Ascending aorta (tissue), 2 donors: Measurements from ENCODE around the gene MIX23. TPM values are rescaled to one million over a fixed set of nuclear protein-coding genes. Genes with fewer than 3 reads are reported as not detected.

ENCODE experiments used
- DNase-seq, 2 donors: peaks; one replicate each; pipeline ENCODE4 v3.0.0-alpha.2; 2019; ENCODE audit warnings: low spot score in 2 of 2
- H3K27ac ChIP-seq, 2 donors: fragments of 200-600 bp; sonication (generic); one replicate each; pipeline ENCODE4 v1.5.1; 2016 to 2017; ENCODE audit warnings: mild to moderate bottlenecking in 1 of 2
- H3K27me3 ChIP-seq: fragments of 200-600 bp; sonication (generic); one replicate; pipeline ENCODE4 v1.5.1; 2017
- H3K36me3 ChIP-seq, 2 donors: fragments of 200-600 bp; sonication (generic); one replicate each; pipeline ENCODE4 v1.5.1; 2016
- H3K4me1 ChIP-seq, 2 donors: fragments of 200-600 bp; sonication (generic); one replicate each; pipeline ENCODE4 v1.5.1; 2016 to 2017; ENCODE audit warnings: mild to moderate bottlenecking in 1 of 2
- H3K4me3 ChIP-seq, 2 donors: fragments of 200-600 bp; sonication (generic); one replicate each; pipeline ENCODE4 v1.5.1; 2016 to 2017; ENCODE audit warnings: mild to moderate bottlenecking in 1 of 2
- H3K9me3 ChIP-seq, 2 donors: fragments of 200-600 bp; sonication (generic); one replicate each; pipeline ENCODE4 v1.5.1; 2016
- intact Hi-C: fragments of 100-400 bp; cut with DNase I; formaldehyde crosslinking; loops from one replicate; pipeline ENCODE4 v1.15.1; 2023
- total RNA-seq: library from RNA; depleted of rRNA; stranded (reverse); fragments of >200 nt; gene quantifications from one replicate; pipeline ENCODE4 v1.1.0, GENCODE V29; 2016
- TF ChIP-seq, protein P1 (sequence below), 3 experiments: fragments of 200-600 bp in 2 of 3; fragments of 450-650 bp in 1 of 3; sonication (generic) in 2 of 3; IDR thresholded peaks; one replicate each; pipeline ENCODE4 v1.5.1; 2016 to 2019; ENCODE audit warnings: antibody characterized with exemption in 3 of 3, mild to moderate bottlenecking in 1 of 3, moderate library complexity in 1 of 3

MIX23 gene
- not detected for total RNA-seq

DNA sequence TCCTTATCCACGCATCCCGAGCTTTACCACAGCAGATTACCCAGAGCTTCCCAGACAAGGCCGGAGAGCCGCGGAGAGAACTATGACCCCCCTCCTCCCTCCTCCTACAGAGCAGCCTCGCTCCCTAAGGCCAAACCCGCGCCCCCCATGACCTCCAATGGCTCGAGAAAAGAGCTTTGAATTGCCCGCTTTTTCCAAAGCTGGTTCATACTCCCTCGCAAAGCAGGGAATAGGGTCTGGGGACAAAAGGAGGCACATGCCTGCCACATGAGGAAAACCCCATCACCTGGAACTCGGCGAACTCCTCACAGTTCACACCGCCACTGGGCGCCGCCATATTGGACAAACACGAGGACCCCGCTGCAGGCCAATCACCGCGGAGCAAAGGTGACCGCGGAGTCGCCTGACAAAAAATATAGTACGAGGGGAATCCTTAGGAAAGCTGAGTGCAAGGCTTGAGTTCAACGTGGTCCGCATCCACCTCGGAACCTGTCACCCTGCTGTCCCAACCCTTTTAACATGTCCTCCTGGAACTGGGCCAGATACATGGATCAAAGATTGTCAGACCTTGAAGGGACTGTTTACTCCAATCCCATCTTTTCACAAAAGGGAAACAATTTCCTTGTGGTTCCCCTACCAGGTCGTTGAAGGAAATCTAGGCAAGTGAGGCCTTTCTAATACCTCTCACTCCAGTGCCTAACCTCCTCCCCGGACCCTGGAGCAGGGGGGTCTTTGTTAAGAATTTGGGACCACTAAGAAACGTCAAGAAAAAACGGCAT is at the start of gene MIX23:
Gene MIX23, minus strand, starts transcription at position 344 of the 779 bp plus-strand sequence. Its CDS starts 7 bp downstream, at position 337.
- Histone ChIP-seq H3K36me3 (no peaks in the 10 kb centered on the region), H3K27me3 (no peaks in the 10 kb centered on the region), H3K4me3 (peak within 1 kb of the TSS; percentile 73 to 76), H3K4me1 (peaks cover 0 to 6% of the 10 kb centered on the region in 2 donors), H3K9me3 (no peaks in the 10 kb centered on the region), H3K27ac (peak within 1 kb of the TSS; percentile 82 to 90)
- intact Hi-C loops = loop anchor here (10.0 kb wide), 3 partner anchors 132 to 838 kb away; partner anchors contain the start of genes KPNA1 and POLQ
- peak; percentile 49 to 90 for DNase-seq
- TF ChIP-seq, protein P1, sequence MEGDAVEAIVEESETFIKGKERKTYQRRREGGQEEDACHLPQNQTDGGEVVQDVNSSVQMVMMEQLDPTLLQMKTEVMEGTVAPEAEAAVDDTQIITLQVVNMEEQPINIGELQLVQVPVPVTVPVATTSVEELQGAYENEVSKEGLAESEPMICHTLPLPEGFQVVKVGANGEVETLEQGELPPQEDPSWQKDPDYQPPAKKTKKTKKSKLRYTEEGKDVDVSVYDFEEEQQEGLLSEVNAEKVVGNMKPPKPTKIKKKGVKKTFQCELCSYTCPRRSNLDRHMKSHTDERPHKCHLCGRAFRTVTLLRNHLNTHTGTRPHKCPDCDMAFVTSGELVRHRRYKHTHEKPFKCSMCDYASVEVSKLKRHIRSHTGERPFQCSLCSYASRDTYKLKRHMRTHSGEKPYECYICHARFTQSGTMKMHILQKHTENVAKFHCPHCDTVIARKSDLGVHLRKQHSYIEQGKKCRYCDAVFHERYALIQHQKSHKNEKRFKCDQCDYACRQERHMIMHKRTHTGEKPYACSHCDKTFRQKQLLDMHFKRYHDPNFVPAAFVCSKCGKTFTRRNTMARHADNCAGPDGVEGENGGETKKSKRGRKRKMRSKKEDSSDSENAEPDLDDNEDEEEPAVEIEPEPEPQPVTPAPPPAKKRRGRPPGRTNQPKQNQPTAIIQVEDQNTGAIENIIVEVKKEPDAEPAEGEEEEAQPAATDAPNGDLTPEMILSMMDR (IDR thresholded peaks at IDR 0.05) = no peak

DNA sequence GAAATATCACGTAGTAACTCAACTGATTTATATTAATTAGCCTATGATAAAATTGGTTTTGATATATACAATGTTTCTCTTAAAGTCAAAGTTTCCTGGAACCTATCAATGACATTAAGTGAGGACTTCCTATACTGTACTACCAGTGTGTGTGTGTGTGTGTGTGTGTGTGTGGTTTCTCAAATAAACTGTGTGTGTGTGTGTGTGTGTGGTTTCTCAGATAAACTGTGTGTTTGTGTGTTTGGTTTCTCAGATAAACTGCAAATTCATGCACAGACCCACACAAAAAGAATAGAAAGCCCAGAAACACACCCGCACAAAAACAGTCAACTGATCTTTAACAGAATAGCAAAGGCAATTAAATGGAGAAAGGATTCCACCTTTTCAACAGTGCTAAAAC is 47.3 kb upstream of the MIX23 start:
- no peak overlapping the region for H3K4me3 ChIP-seq
- TF ChIP-seq, protein P1 (IDR thresholded peaks at IDR 0.05) = no peak
- intact Hi-C loops = no loop called here
- H3K27ac ChIP-seq = no peak overlapping the region
- DNase-seq = no peak
- no peaks in the 10 kb centered on the region for H3K9me3 ChIP-seq
- no peaks in the 10 kb centered on the region for H3K27me3 ChIP-seq
- H3K36me3 ChIP-seq = peaks cover 37 to 71% of the 10 kb centered on the region in 2 donors
- no peaks in the 10 kb centered on the region for H3K4me1 ChIP-seq

DNA sequence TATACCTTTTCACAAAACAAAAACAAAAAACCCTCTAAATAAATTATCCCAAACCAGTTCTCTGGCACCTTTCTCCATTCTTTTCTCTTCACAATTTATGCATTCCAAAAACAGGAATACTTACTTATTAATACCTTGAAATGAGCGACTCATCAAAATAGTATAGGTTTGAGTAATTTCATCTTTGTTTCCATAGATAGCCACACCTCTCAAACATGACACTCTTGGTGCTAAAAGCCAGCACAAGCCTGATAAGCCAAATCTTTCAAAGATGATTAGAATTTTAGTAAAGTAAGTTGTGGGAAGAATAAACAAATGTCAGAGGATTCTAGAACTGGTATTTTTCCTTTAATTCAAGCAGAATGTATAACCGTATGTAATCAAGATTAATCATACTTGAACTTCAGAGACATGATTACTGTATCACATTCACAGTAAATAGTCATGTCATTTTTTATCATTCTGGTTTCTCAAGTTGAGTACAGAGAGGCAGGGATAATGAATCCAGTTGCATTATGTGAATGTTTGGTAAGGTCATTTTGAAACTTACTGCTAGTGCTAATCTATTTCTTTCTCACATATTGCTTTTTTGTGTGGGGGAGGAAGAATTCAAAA is 44.9 kb upstream of the MIX23 start:
- peaks cover 38 to 84% of the 10 kb centered on the region in 2 donors for H3K36me3 ChIP-seq
- DNase-seq = no peak

DNA sequence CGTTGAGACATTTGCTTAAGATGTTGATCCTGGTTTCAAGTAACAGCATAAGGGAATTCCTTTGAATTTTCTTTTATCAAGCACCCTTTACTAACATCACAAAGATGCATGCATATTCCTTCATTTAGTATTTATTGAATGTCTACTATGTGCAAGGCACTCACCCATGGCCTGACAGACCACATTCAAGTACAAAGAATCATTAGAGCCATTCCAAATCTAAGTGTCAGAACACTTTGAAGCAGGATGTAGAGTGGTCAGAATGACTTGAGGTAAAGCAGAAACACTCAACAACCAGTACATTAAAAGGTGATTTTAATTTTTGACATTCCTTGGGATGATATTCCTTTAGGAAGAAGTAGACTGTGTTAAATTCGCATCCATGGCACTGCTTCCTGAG is 38.8 kb upstream of the MIX23 start:
- H3K36me3 ChIP-seq = peaks cover 25 to 44% of the 10 kb centered on the region in 2 donors

More for the DNA sequence above, 44.9 kb upstream of the MIX23 start:
- no peak overlapping the region for H3K27ac ChIP-seq
- H3K27me3 ChIP-seq = no peaks in the 10 kb centered on the region
- intact Hi-C loops = no loop called here
- TF ChIP-seq, protein P1 (IDR thresholded peaks at IDR 0.05) = no peak
- no peak overlapping the region for H3K4me3 ChIP-seq
- no peaks in the 10 kb centered on the region for H3K4me1 ChIP-seq
- no peaks in the 10 kb centered on the region for H3K9me3 ChIP-seq

DNA sequence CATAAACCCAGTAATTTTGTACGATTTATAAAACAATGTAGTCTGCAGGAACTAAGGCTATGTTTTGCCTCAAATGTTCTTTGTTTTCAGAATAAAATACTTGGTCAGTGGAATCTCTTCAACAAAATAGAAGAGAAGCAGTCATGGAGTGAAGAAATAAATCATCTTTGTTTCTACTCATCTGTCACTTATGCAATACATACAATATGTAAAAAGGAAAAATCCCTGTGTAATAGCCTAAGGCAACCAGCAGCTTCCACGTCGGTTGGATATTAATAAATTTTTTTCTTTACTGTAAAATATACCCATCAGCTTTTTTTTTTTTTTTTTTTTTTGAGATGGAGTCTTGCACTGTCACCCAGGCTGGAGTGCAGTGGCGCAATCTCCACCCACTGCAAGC is 38.1 kb upstream of the MIX23 start:
- no peak for DNase-seq
- H3K36me3 ChIP-seq = peaks cover 18 to 37% of the 10 kb centered on the region in 2 donors
- H3K4me1 ChIP-seq = peaks cover 4 to 6% of the 10 kb centered on the region in 2 donors
- intact Hi-C loops = no loop called here
- H3K27me3 ChIP-seq = no peaks in the 10 kb centered on the region
- no peaks in the 10 kb centered on the region for H3K9me3 ChIP-seq
- H3K27ac ChIP-seq = no peak overlapping the region
- H3K4me3 ChIP-seq = no peak overlapping the region
- TF ChIP-seq, protein P1 (IDR thresholded peaks at IDR 0.05) = no peak

More for the DNA sequence above, 38.8 kb upstream of the MIX23 start:
- TF ChIP-seq, protein P1 (IDR thresholded peaks at IDR 0.05) = no peak
- H3K27me3 ChIP-seq = no peaks in the 10 kb centered on the region
- peaks cover 3 to 5% of the 10 kb centered on the region in 2 donors for H3K4me1 ChIP-seq
- H3K27ac ChIP-seq = no peak overlapping the region
- H3K9me3 ChIP-seq = no peaks in the 10 kb centered on the region
- intact Hi-C loops = no loop called here
- no peak for DNase-seq
- H3K4me3 ChIP-seq = no peak overlapping the region
